ENCODE results near the gene ST6GALNAC4. TPM values are rescaled to one million over a fixed set of nuclear protein-coding genes. Genes with fewer than 3 reads are reported as not detected.

Gene ST6GALNAC4
- total RNA-seq, 1 donor from 2014 or later = 11.4 TPM

- ATAC-seq = no peak
Observed at GRCh38 chr9:127910613-127911205, 6.1 kb downstream of the ST6GALNAC4 start.

GRCh38 chr9:127909839-127910273 is 7.0 kb downstream of the ST6GALNAC4 start:
- ATAC-seq = peak; percentile 1

GRCh38 chr9:127908660-127908926 is 8.2 kb downstream of the ST6GALNAC4 start:
- ATAC-seq = no peak

- ATAC-seq = no peak
Observed at GRCh38 chr9:127907867-127908659, 8.8 kb downstream of the ST6GALNAC4 start.

GRCh38 chr9:127905788-127906191 is 11.1 kb downstream of the ST6GALNAC4 start:
- peak; percentile 4 for ATAC-seq

GRCh38 chr9:127905004-127905728 is 11.7 kb downstream of the ST6GALNAC4 start:
- ATAC-seq = peak; percentile 40

GRCh38 chr9:127904561-127905003 is 12.3 kb downstream of the ST6GALNAC4 start:
- peak; percentile 59 for ATAC-seq

- ATAC-seq = peak; percentile 43
Observed at GRCh38 chr9:127903557-127904475, 13.0 kb downstream of the ST6GALNAC4 start.

GRCh38 chr9:127899128-127899943 is 17.5 kb downstream of the ST6GALNAC4 start, which contains the start of gene ST6GALNAC6:
Gene ST6GALNAC6, minus strand, starts transcription at chr9:127899603. Its CDS starts 1,622 bp downstream, at chr9:127897981.
- ATAC-seq = peak; percentile 83

GRCh38 chr9:127898433-127899127 is 18.3 kb downstream of the ST6GALNAC4 start:
- peak; percentile 38 for ATAC-seq

- peak; percentile 16 for ATAC-seq
Observed at GRCh38 chr9:127897193-127897692, 19.6 kb downstream of the ST6GALNAC4 start.

GRCh38 chr9:127896395-127897192 is 20.2 kb downstream of the ST6GALNAC4 start:
- no peak for ATAC-seq

GRCh38 chr9:127895811-127896210 is 21.0 kb downstream of the ST6GALNAC4 start:
- ATAC-seq = no peak

- ATAC-seq = no peak
Observed at GRCh38 chr9:127893392-127893791, 23.4 kb downstream of the ST6GALNAC4 start.

- no peak for ATAC-seq
Observed at GRCh38 chr9:127892831-127893230, 24.0 kb downstream of the ST6GALNAC4 start.

GRCh38 chr9:127890053-127890452 is 26.8 kb downstream of the ST6GALNAC4 start:
- no peak for ATAC-seq

- peak; percentile 24 for ATAC-seq
Observed at GRCh38 chr9:127887792-127888191, 29.0 kb downstream of the ST6GALNAC4 start.

GRCh38 chr9:127886401-127886972 is 30.4 kb downstream of the ST6GALNAC4 start:
- no peak for ATAC-seq

All from esophagus mucosa (tissue), 1 donor.